Measurements from ENCODE around the gene JAKMIP2.
A peak's percentile ranks its signal among the peaks of the same experiment; 100 is the strongest.
"Not testable (repeated sequence)": the region's sequence is repeated elsewhere in the genome, so short reads cannot be mapped to it uniquely, and the experiment has no call there.

The JAKMIP2 gene

DNA sequence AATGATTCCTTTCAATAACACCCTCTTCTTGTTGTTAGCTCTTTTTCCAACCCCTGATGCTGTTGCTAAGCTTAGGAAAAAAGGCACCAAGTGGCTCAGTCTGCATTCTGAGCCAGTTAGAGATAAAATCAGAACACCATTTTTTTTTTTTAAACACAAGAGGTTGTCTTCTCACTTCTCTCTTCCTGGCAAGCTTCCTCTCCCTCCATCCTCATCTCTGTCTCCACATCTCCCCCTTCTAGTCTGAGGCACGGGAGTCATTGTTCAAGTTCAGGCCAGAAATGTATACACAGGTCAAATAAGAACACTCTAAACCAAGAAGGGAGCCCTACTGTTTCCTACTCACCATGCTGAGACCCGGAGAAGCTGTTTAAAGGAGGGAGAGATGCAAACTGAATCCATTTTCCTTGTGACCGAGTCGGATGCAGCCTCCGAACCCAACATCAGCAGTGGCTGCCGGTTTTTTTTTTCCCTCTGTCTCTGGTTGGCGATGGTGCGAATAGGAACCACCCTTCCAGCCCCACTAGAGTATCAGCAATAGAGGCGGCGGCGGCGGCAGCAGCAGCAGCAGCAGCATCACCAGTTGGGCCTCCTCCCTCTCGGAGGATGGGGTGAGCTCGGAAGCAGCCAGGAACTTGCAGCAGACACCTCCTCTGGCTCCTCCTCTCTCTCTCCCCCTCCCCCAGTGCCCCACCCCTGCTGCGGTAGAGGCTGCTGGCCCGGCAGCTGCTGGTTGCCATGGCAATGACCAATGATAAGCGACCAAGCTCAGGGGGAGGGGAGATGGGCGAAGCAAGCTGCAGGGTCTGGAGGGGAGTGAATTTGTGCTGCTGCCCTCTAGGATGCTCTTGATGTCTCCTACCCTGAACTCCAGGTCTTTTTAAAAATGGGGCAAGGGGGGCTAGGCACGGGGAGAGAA, at the start of gene JAKMIP2:
Gene JAKMIP2 (minus strand): TSS at position 619 of the 919 bp plus-strand sequence. CDS start 110,922 bp downstream, outside the sequence.
- TF ChIP-seq, protein P1, sequence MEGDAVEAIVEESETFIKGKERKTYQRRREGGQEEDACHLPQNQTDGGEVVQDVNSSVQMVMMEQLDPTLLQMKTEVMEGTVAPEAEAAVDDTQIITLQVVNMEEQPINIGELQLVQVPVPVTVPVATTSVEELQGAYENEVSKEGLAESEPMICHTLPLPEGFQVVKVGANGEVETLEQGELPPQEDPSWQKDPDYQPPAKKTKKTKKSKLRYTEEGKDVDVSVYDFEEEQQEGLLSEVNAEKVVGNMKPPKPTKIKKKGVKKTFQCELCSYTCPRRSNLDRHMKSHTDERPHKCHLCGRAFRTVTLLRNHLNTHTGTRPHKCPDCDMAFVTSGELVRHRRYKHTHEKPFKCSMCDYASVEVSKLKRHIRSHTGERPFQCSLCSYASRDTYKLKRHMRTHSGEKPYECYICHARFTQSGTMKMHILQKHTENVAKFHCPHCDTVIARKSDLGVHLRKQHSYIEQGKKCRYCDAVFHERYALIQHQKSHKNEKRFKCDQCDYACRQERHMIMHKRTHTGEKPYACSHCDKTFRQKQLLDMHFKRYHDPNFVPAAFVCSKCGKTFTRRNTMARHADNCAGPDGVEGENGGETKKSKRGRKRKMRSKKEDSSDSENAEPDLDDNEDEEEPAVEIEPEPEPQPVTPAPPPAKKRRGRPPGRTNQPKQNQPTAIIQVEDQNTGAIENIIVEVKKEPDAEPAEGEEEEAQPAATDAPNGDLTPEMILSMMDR (IDR thresholded peaks at IDR 0.05; ENCODE audit: low read depth, low read length) = no peak
- DNase-seq (ENCODE audit: extremely low read depth, low read depth) = no peak

DNA sequence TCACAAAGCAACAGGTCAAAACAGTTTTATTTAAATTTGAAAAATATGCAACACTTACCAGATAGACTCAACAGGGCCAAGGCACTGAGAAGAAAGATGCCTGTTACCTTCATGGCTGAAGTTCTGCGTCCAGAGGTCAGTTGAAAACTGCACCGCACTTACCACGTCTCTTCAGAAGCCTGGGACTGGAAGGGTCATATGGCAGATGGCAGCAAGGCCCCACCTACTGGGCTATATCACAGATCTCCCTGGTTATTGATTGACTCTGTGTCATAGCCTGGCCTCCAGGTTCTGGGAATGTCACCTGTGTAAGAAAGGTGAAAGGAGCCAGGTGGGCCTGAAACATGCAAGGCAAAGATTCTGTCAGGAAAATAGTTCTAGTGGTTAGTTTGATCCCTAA, 48.9 kb upstream of the JAKMIP2 start, which contains the start of gene SPINK1:
Gene SPINK1 (minus strand): TSS at position 207 of the 400 bp plus-strand sequence. CDS start 94 bp downstream, at position 113.
- DNase-seq (ENCODE audit: extremely low read depth, low read depth) = no peak
- TF ChIP-seq, protein P1 (IDR thresholded peaks at IDR 0.05; ENCODE audit: low read depth, low read length) = no peak

DNA sequence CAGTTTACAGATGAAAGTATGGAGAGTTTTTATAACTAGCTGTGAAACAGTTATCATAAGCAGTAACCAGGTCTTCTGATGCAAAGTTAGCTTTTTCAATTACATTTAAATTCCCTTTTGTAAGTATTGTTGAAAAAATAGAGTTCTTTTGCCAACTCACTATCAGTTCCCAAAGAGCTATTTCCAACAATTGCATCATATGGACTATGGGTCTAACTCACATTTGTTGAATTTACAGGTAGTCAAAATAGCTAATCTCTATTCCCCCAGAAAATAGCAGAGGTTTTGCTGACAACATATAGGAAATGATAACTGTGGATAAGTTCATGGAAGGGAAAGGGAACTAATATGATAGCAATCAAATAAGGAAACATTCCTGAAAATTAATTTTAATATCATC, 47.5 kb upstream of the JAKMIP2 start:
- DNase-seq (ENCODE audit: extremely low read depth, low read depth) = no peak
- TF ChIP-seq, protein P1 (IDR thresholded peaks at IDR 0.05; ENCODE audit: low read depth, low read length) = no peak

DNA sequence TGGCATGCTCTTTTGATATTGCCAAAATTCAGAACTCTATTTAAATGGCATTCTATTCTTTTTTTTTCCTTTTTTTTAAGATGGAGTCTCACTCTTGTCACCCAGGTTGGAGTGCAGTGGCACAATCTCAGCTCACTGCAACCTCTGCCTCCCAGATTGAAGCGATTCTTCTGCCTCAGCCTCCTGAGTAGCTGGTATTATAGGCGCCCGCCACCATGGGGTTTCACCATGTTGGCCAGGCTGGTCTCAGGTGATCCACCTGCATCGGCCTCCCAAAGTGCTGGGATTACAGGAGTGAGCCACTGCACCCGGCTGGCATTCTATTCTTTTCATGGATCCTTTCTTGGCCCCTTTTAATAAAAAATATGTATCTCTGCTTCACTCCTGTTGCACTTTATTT, 44.5 kb upstream of the JAKMIP2 start:
- DNase-seq (ENCODE audit: extremely low read depth, low read depth) = not testable (repeated sequence)

DNA sequence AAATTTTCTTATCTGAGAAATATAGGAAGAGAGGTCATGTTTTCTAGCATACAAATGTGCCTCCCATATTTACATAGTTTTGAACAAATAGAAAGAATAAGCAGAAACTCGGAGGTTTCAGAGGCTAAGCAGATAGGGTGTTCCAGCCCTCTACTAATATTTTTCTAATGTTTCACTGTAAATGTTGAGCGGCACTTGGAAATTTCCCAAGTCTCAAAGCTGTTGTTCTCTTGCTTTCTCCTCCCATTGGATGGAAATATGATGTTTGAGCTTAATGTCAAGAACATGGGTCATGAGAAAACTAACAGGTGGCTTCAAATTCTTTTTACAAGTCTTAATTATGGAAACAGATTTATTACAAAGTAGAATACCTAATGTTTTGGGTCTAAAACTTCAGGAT, 43.8 kb upstream of the JAKMIP2 start:
- TF ChIP-seq, protein P1 (IDR thresholded peaks at IDR 0.05; ENCODE audit: low read depth, low read length) = no peak
- no peak for DNase-seq (ENCODE audit: extremely low read depth, low read depth)

DNA sequence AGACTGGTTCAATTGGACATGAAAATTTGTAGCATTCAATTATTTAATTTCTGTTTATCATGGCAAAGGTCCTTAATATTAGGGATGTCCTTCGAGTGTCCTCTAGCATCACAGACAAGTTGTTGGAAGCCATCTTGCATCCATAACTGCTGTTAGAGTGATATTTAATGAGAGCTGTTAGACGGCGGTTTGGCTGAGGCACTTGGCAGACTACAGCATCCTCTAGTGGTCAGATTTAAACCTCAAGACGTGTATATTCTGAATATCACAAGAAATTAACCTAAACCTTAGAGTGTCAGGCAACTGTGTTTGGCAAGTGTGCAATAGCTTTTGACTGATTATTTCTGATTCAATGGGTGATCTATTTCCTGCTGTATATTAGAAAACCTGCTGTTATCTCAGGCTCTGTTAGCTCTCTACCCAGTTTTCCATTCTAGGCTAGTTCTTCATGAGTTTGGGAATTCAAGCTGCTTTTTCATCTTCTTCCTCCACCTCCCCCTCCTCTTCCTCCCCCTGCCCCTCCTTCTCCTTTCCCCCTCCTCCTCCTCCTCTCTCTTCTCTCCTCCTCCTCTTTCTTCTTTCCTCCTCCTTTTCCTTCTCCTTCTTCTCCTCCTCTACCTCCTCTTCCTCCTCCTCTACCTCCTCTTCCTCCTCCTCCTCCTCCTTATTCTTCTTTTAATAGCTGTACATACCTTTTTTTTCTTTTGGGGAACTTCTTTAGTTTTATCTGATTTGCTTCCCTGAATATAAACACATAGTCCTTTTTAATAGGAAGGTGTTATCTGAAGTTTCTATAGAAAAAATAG, 40.4 kb upstream of the JAKMIP2 start:
- TF ChIP-seq, protein P1 (IDR thresholded peaks at IDR 0.05; ENCODE audit: low read depth, low read length) = peak; percentile 76
- DNase-seq (ENCODE audit: extremely low read depth, low read depth) = peak; percentile 10

DNA sequence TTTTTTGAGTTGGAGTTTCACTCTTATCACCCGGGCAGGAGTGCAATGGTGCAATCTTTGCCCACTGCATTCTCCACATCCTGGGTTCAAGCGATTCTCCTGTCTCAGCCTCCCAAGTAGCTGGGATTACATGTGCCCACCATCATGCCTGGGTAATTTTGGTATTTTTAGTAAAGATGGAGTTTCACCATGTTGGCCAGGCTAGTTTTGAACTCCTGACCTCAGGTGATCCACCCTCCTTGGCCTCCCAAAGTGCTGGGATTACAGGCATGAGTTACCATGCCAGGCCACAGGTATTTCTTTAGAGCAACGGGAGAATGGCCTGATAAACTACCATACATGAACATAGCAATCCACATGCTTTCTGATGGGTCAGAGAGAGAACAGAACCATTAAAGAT, 39.7 kb upstream of the JAKMIP2 start:
- DNase-seq (ENCODE audit: extremely low read depth, low read depth) = not testable (repeated sequence)

DNA sequence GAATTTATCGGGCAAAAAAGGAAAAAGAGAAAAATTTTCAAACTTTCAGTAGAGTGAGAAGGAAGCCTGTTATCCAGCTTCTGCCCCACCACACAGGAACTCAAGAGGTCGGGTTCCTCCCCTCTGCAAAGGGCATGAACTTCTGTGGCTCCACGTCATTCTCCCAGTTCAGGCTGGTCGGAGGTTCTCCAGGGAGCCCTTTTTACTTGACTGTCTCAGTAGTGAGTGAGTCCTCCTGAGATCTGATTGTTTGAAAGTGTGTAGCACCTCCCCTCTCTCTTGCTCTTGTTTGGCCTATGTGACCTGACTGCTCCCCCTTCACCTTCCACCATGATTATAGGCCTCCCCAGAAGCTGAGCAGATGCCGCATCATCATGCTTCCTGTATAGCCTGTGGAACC, 39.2 kb upstream of the JAKMIP2 start:
- DNase-seq (ENCODE audit: extremely low read depth, low read depth) = no peak
- TF ChIP-seq, protein P1 (IDR thresholded peaks at IDR 0.05; ENCODE audit: low read depth, low read length) = no peak

Measured in AG09319 (cell line).